Adrenal gland (tissue), 19 donors: ENCODE data around the gene TBC1D3K. TPM values are rescaled to one million over a fixed set of nuclear protein-coding genes. Genes with fewer than 3 reads are reported as not detected.
"Not testable (repeated sequence)": the region's sequence is repeated elsewhere in the genome, so short reads cannot be mapped to it uniquely, and the experiment has no call there.

Experiments
- DNase-seq, 7 donors: peaks; one replicate each; pipeline ENCODE4 v3.0.0-alpha.2; 2019 to 2020
- H3K27ac ChIP-seq, 5 donors: fragments of 200-600 bp; sonication (generic) in 4 of 5; 1 replicate in 3 of 5; 2 replicates in 2 of 5; pipeline versions ENCODE4 v1.5.1 to v1.8.0; 2016 to 2020; ENCODE audit warnings: mild to moderate bottlenecking in 1 of 5
- H3K27me3 ChIP-seq: fragments of 200-600 bp; 2 replicates; pipeline ENCODE4 v1.8.0; 2021
- H3K36me3 ChIP-seq, 2 donors: fragments of 200-600 bp; replicated peaks in 1 of 2; 1 replicate in 1 of 2; 2 replicates in 1 of 2; pipeline versions ENCODE4 v1.5.1 to v1.8.0; 2018 to 2022
- H3K4me1 ChIP-seq, 2 donors: fragments of 200-600 bp; replicated peaks in 1 of 2; 1 replicate in 1 of 2; 2 replicates in 1 of 2; pipeline versions ENCODE4 v1.5.1 to v1.8.0; 2018 to 2021
- H3K4me3 ChIP-seq, 4 donors: fragments of 200-600 bp; sonication (generic) in 3 of 4; one replicate each; pipeline ENCODE4 v1.5.1; 2016 to 2018
- H3K9me3 ChIP-seq, 3 donors: fragments of 200-600 bp; sonication (generic) in 1 of 3; replicated peaks in 1 of 3; 1 replicate in 2 of 3; 2 replicates in 1 of 3; pipeline versions ENCODE4 v1.5.1 to v1.8.0; 2016 to 2021
- POLR2A ChIP-seq, 2 donors: fragments of 450-650 bp; IDR thresholded peaks; one replicate each; pipeline ENCODE4 v1.6.1; 2017; ENCODE audit warnings: antibody characterized with exemption in 2 of 2, mild to moderate bottlenecking in 2 of 2, moderate library complexity in 1 of 2
- WGBS, 4 donors: extraction: QIAGEN DNeasy Blood & Tissue Kit in 2 of 4; methylation state at CpG; one replicate each; pipeline versions ENCODE4 v1.1.5 to v1.1.7; 2013 to 2017; 5-methylcytosine and 5-hydroxymethylcytosine counted together
- intact Hi-C, 2 donors: fragments of 100-400 bp; cut with DNase I; formaldehyde crosslinking; loops; one replicate each; pipeline versions ENCODE4 v1.14.1 to v1.15.0; 2022 to 2023
- long read RNA-seq, 10 donors: library from polyadenylated mRNA in 3 of 10; unstranded in 2 of 10; stranded (forward) in 1 of 10; transcript quantifications; one replicate each; pipeline ENCODE4 v2.0.0 and lab custom pipeline, GENCODE V29; 2021 to 2026
- polyA plus RNA-seq, 3 donors: library from polyadenylated mRNA; stranded (reverse); fragments of 200-250 nt in 2 of 3; fragments of 350-450 nt in 1 of 3; fragmentation: Illumina TruSeq in 1 of 3; extraction: RNeasy Lipid Tissue Mini Kit (QIAGEN cat#74804) in 1 of 3; gene quantifications; one replicate each; pipeline ENCODE4 v1.2.3, GENCODE V29; 2013 to 2014
- small RNA-seq, 2 donors: library from RNA; depleted of rRNA; stranded (forward); fragments of <200 nt; gene quantifications; one replicate each; pipeline ENCODE3, GENCODE V24; 2016
- total RNA-seq, 9 donors: library from RNA; depleted of rRNA in 4 of 9; stranded (reverse); fragments of >200 nt in 4 of 9; fragments of 120-200 nt in 1 of 9; fragmentation: NEBNext Ultra II Directional in 1 of 9; extraction: Animal tissue kit (Norgen Biotek cat#: 25700) in 1 of 9; gene quantifications; one replicate each; pipeline versions ENCODE4 v1.1.0 to v1.2.4, GENCODE V29; 2013 to 2023
- TF ChIP-seq, protein P1 (sequence below), 6 experiments: fragments of 450-650 bp in 4 of 6; fragments of 200-600 bp in 2 of 6; sonication (generic) in 1 of 6; IDR thresholded peaks; 1 replicate in 5 of 6; 2 replicates in 1 of 6; pipeline versions ENCODE4 v1.5.1 to v1.8.0; 2016 to 2021; ENCODE audit warnings: antibody characterized with exemption in 6 of 6, mild to moderate bottlenecking in 2 of 6, moderate library complexity in 1 of 6
- donor health status: healthy with polysubstance abuse.
- donor health status: Bipolar disorder and iron deficiency.
- donor health status: DM: yes; HTN: yes; CAD: no.
- donor health status: DM: no; HTN: no; CAD: no.
- donor health status: DM: no; HTN: no; CAD: no.
- donor health status: DM: yes; HTN: yes; CAD: no.

The TBC1D3K gene
- total RNA-seq (not detected), polyA plus RNA-seq (under 1 TPM in 1 of 3 donors, not detected in 2; 0.24 TPM)
- long read RNA-seq, donor 1: 0 reads
- long read RNA-seq, donor 2: 0 reads
- long read RNA-seq, donor 3: 0 reads
- long read RNA-seq, donor 4: 0 reads
- long read RNA-seq, donor 5: 0 reads
- long read RNA-seq, donor 6: 0 reads
- long read RNA-seq, donor 7: 0 reads
- long read RNA-seq, donor 8: 0 reads
- long read RNA-seq, donor 9: 0 reads
- long read RNA-seq, donor 10: 0 reads

- WGBS, 4 donors: no CpG with 5 or more reads among the region's 10 CpGs
- H3K9me3 ChIP-seq, H3K36me3 ChIP-seq, intact Hi-C loops, H3K27ac ChIP-seq, DNase-seq, H3K27me3 ChIP-seq, H3K4me1 ChIP-seq, H3K4me3 ChIP-seq: not testable (repeated sequence)
Observed at GRCh38 chr17:37924115-37924514, at the start of gene TBC1D3K. Gene TBC1D3K, plus strand, starts transcription at chr17:37924415. Its CDS starts 1,585 bp downstream, at chr17:37926000.

- Histone ChIP-seq H3K36me3 (no peaks in the 10 kb centered on the region), H3K27me3 (no peaks in the 10 kb centered on the region), H3K9me3 (no peaks in the 10 kb centered on the region), H3K4me1 (no peaks in the 10 kb centered on the region), H3K27ac (no peak overlapping the region), H3K4me3 (no peak overlapping the region)
- no peak for TF ChIP-seq POLR2A (IDR thresholded peaks at IDR 0.05)
- TF ChIP-seq, protein P1, sequence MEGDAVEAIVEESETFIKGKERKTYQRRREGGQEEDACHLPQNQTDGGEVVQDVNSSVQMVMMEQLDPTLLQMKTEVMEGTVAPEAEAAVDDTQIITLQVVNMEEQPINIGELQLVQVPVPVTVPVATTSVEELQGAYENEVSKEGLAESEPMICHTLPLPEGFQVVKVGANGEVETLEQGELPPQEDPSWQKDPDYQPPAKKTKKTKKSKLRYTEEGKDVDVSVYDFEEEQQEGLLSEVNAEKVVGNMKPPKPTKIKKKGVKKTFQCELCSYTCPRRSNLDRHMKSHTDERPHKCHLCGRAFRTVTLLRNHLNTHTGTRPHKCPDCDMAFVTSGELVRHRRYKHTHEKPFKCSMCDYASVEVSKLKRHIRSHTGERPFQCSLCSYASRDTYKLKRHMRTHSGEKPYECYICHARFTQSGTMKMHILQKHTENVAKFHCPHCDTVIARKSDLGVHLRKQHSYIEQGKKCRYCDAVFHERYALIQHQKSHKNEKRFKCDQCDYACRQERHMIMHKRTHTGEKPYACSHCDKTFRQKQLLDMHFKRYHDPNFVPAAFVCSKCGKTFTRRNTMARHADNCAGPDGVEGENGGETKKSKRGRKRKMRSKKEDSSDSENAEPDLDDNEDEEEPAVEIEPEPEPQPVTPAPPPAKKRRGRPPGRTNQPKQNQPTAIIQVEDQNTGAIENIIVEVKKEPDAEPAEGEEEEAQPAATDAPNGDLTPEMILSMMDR (IDR thresholded peaks at IDR 0.05): no peak
- DNase-seq: no peak
- 65 to 75% (median 71%) methylated on average over 2 of the region's 2 CpGs for WGBS, 4 donors
- intact Hi-C loops: no loop called here
Observed at GRCh38 chr17:37884516-37884915, 39.7 kb upstream of the TBC1D3K start.

- Histone ChIP-seq H3K4me1 (no peaks in the 10 kb centered on the region), H3K36me3 (no peaks in the 10 kb centered on the region), H3K27me3 (no peaks in the 10 kb centered on the region), H3K4me3 (no peak overlapping the region), H3K9me3 (no peaks in the 10 kb centered on the region), H3K27ac (no peak overlapping the region)
- intact Hi-C loops: no loop called here
- TF ChIP-seq, protein P1 (IDR thresholded peaks at IDR 0.05): no peak
- TF ChIP-seq POLR2A (IDR thresholded peaks at IDR 0.05): no peak
- 61 to 76% (median 65%) methylated on average over 5 of the region's 5 CpGs for WGBS, 4 donors
- DNase-seq: no peak
Observed at GRCh38 chr17:37885136-37885535, 39.1 kb upstream of the TBC1D3K start.

DNA sequence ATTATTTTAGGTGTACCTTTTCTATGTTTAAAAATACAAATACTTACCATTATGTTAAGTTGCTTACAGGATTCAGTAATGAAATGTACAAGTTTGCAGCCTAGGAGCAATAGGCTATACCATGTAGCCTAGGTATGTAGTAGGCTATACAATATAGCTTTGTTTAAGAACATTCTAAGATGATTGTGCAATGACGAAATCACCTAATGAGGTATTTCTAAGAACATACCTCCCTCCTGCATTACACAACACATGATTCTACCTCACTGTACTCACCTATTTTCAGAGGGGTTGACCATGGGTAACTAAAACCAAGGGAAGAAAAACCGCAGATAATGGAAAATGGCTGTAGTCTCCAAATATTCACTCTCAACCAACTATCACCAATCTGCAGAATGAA is 35.3 kb upstream of the TBC1D3K start:
- no peaks in the 10 kb centered on the region for H3K9me3 ChIP-seq
- no peaks in the 10 kb centered on the region for H3K4me1 ChIP-seq
- no peak for DNase-seq
- 84 to 91% (median 87%) methylated on average over 2 of the region's 2 CpGs for WGBS, 4 donors
- intact Hi-C loops: no loop called here
- H3K4me3 ChIP-seq: no peak overlapping the region
- no peaks in the 10 kb centered on the region for H3K27me3 ChIP-seq
- H3K27ac ChIP-seq: no peak overlapping the region
- no peak for TF ChIP-seq POLR2A (IDR thresholded peaks at IDR 0.05)
- TF ChIP-seq, protein P1 (IDR thresholded peaks at IDR 0.05): no peak
- H3K36me3 ChIP-seq: no peaks in the 10 kb centered on the region

DNA sequence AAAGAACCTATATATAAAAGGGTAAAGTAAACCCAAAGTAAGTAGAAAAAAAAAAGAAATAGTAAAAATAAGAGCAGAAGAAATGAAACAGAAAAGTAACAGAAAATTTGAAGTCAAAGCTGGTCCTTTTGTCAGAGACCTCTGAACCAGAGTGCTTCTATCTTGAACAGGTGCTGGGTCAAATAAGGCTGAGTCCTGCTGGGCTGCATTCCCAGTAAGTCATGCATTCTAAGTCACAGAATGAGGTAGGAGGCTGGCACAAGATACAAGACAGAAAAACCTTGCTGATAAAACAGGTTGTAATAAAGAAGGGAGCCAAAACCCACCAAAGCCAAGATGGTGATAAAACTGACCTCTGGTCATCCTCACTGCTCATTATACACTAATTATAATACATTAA is 27.3 kb upstream of the TBC1D3K start:
- H3K9me3 ChIP-seq, H3K27me3 ChIP-seq, H3K36me3 ChIP-seq, intact Hi-C loops, H3K4me1 ChIP-seq, H3K27ac ChIP-seq, H3K4me3 ChIP-seq, DNase-seq: not testable (repeated sequence)

Small RNA genes within 50 kb of the gene (small RNA-seq; reads per million reads assigned to genes)
- gene RF00001: 0 reads per million in 2 donors
- 0 reads per million in 2 donors for gene RNU6-489P

Other genes with a start within 250 kb of the TBC1D3K start
- under 1 TPM in 2 of 9 donors, not detected in 7; 0.08 to 0.11 TPM for gene HNF1B, start 179.4 kb upstream of the TBC1D3K start, total RNA-seq
- gene HNF1B, start 179.4 kb upstream of the TBC1D3K start, polyA plus RNA-seq: under 1 TPM in 1 of 3 donors, not detected in 2; 0.03 TPM
- 10 to 100 TPM in 4 of 9 donors, 1 to 10 TPM in 4, not detected in 1; 4.8 to 27.9 (median 10.9) TPM for gene TBC1D3L, start 64.6 kb downstream of the TBC1D3K start, total RNA-seq
- gene TBC1D3L, start 64.6 kb downstream of the TBC1D3K start, polyA plus RNA-seq: 100 to 1,000 TPM in 2 of 3 donors, 1 to 10 TPM in 1; 1.7 to 105 (median 101) TPM
- gene TBC1D3D, start 79.6 kb downstream of the TBC1D3K start, total RNA-seq: under 1 TPM in 4 of 9 donors, not detected in 5; 0.06 to 0.72 (median 0.57) TPM
- 10 to 100 TPM in 1 of 3 donors, under 1 TPM in 1, not detected in 1; 0.72 to 16.3 TPM for gene TBC1D3D, start 79.6 kb downstream of the TBC1D3K start, polyA plus RNA-seq
- gene TBC1D3C, start 144.2 kb downstream of the TBC1D3K start, total RNA-seq: 1 to 10 TPM in 1 of 9 donors, not detected in 8; 1.4 TPM
- gene TBC1D3C, start 144.2 kb downstream of the TBC1D3K start, polyA plus RNA-seq: under 1 TPM; 0.07 to 0.88 (median 0.24) TPM
- gene TBC1D3E, start 203.5 kb downstream of the TBC1D3K start, total RNA-seq: 1 to 10 TPM in 1 of 9 donors, under 1 TPM in 1, not detected in 7; 0.15 to 1.7 TPM
- under 1 TPM in 1 of 3 donors, not detected in 2; 0.16 TPM for gene TBC1D3E, start 203.5 kb downstream of the TBC1D3K start, polyA plus RNA-seq